ENCODE measurements around the gene KLK6.

Gene KLK6

DNA sequence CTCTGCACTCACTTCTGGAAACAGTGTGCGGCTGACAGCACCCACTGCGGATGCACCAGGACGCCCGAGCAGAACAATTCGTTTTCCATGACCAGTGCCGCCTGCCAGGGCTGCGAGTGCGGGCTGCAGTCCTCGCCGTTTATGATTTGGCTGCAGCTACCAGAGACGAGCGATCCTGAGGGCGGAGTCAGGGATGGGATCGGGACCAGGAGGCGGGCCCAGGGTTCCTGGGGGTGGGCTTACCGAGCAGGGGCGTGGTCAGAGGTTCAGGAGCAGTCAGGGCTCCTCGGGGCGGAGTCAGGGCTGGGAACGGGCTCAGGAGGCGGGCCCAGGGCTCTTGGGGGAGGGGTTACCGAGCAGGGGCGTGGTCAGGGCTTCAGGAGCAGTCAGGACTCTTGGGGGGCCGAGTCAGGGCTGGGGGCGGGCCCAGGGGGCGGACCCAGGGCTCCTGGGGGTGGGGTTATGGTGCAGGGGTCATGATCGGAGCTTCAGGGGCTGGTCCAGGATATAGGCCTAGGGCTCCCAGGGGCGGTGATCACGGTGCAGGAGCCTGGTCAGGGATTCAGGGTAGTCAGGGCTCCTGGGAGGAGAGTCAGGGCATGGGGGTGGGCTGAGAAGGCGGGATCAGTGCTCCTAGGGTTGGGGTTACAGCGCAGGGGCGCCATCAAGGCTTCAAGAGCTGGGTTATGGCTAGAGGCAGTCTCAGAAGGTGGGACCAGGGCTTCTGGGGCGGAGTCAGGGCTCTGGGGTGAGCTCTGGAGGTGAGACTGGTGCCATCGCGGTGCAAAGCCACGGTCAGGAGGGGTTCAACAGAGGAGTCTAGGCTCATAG lies 59.9 kb downstream of the KLK6 start:
- Histone ChIP-seq H3K27me3 (ENCODE audit: control insufficient read depth, insufficient read depth, low read length) (peaks cover 76% of the 10 kb centered on the region), H3K9ac (ENCODE audit: low read length) (no peak overlapping the region)

More for the DNA sequence above, 59.9 kb downstream of the KLK6 start:
- Histone ChIP-seq H3K36me3 (ENCODE audit: control insufficient read depth, insufficient read depth, low read length) (no peaks in the 10 kb centered on the region), H3K27ac (ENCODE audit: low read depth, low read length) (no peak overlapping the region), H3K4me1 (ENCODE audit: control insufficient read depth, insufficient read depth, low read length) (peaks cover 7% of the 10 kb centered on the region; the same call in 1 of the 2 replicates), H3K9me3 (ENCODE audit: control insufficient read depth, insufficient read depth, low read depth, low read length) (no peaks in the 10 kb centered on the region), H3K4me3 (ENCODE audit: low read depth, low read length) (peak overlapping the region; percentile 72)
